GDM1 (cell line): ENCODE results near the gene PIM1.
A peak's percentile ranks its signal among the peaks of the same experiment; 100 is the strongest.

ENCODE experiments used
- DNase-seq: peaks from one replicate; lab custom pipeline; 2025; lab: John Stamatoyannopoulos, UW

The PIM1 gene

DNA sequence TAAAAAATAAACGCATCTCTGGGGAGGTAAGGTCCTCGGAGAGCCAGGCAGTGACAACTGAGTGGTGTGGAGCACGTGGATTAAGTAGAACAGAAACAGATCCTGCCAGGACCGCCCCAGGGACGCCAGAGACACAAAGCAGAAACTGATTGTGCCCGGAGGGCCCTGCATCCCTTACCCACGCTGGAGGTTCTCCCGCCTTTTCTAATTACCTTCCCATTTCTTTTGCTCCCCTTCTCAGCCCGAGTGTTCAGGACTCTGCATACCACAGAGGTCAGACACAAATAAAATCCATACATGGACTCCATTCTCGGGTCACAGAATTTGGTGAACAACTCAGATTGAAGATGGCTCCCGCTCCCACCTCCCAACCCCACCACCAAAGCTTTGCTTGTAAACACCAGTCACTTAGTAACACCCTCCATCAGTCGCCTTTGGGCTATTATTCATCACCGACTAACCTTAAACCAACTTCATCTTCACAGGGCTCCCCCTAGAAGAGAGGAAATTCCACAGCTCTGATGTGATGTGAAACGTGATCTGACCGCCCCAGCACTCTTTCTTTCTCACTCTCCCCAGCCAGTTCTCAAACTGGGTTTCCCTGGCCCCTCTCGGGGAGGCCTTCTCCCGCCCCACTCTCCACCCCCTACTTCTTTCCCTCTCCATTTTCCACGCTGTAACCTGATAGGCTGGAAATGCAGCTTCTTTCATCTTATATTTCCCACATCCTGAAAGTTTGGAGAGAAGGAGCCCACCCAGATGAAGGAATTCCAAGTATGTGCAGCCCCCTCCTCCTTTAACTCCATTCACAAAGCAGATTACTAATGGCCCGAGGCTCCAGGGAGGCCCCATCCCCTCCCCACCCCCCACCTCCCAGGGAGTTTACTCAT is 32.5 kb upstream of the PIM1 start:
- no peak for DNase-seq

DNA sequence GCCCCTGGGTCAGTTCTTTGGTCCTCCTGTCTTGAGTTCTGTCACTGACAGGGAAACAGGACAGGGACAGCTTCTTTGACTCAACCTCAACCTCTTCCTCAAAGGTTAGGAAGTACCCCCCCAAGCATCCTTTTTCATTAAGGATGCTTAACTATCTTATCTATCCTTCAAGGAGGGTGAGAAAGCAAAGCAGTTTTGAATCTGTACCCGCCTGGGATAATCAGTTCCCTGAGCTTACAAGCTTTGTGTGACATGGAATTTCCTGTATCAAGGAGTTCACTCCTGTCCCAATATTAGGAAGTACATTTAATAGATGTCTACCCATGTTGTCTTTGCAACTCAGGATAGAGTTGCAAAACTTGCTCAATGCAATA is 31.1 kb upstream of the PIM1 start:
- DNase-seq = no peak

- no peak for DNase-seq
Measured at GRCh38 chr6:37139230-37139962, 30.6 kb upstream of the PIM1 start.

DNA sequence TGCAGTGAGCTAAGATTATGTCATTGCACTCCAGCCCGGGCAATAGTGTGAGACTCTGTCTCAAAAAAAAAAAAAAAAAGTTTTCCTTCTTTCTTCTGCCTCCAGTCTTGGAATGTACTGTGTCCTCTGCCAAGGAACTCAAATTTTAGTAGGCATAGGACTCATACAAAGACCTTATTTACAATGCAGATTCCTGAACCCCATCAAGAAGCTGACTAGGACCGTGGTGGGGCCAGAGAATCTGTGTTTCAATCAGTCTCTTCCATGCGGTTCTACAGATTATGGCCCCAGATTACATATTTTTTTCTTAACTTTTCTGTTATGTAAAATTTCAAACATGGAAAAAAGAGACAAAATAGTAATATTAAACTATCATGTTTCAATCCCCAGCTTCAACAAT is 29.8 kb upstream of the PIM1 start:
- DNase-seq = no peak

GRCh38 chr6:37141281-37142049 is 28.5 kb upstream of the PIM1 start:
- DNase-seq = no peak

DNA sequence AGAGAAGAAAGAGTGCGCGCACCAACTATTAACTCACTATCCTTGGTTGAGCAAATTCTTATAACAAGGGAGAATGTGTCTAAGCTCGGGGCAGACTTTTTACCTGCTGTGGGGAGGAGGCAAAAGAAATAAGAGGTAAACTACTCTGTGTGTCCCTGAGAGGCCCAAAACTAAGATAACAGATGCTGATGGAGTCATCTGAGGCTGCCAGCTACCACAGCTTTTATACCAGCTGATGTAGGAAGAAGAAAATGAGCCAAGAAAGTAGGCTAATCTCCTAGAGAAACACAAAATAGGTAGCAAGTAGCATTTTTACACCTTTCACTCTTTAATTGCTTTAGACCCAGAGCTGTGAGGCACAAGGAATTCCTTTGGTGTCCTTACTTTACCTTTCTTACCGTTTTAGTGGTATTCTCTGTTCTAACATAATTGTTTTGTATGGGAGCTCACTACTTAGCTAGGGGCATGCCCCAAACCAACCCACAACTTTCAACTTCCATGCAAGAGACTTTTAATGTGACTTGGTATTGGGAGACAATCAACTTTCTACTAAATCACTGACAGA is 27.8 kb upstream of the PIM1 start:
- no peak for DNase-seq

GRCh38 chr6:37143585-37143984 is 26.4 kb upstream of the PIM1 start:
- no peak for DNase-seq

DNA sequence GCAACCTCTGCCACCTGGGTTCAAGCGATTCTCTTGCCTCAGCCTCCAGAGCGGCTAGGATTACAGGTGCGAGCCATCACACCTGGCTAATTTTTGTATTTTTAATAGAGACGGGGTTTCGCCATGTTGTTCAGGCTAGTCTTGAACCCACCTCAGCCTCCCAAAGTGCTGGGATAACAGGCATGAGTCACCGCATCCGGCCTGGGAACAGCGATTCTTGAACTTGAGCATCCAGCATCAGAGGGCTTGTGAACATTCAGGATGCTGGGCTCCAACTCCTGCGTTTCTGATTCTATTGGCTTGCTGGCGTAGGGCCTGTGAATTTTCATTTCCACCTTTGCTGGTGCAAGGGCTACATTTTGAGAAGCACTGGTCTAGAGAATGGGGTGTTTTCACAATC is 24.5 kb upstream of the PIM1 start:
- no peak for DNase-seq

GRCh38 chr6:37146735-37147157 is 23.2 kb upstream of the PIM1 start:
- DNase-seq = no peak

- no peak for DNase-seq
Measured at GRCh38 chr6:37149745-37150144, 20.2 kb upstream of the PIM1 start.

- no peak for DNase-seq
Measured at GRCh38 chr6:37150314-37150713, 19.6 kb upstream of the PIM1 start.

GRCh38 chr6:37155394-37156312 is 14.3 kb upstream of the PIM1 start:
- no peak for DNase-seq

GRCh38 chr6:37158508-37158907 is 11.4 kb upstream of the PIM1 start:
- no peak for DNase-seq

- DNase-seq = peak; percentile 60
Measured at GRCh38 chr6:37160922-37161778, 8.8 kb upstream of the PIM1 start.

- DNase-seq = no peak
Measured at GRCh38 chr6:37162740-37163139, 7.2 kb upstream of the PIM1 start.

GRCh38 chr6:37168163-37168758 is 1.7 kb upstream of the PIM1 start:
- no peak for DNase-seq

- DNase-seq = no peak
Measured at GRCh38 chr6:37168811-37169495, 999 bp upstream of the PIM1 start.

- DNase-seq = no peak
Measured at GRCh38 chr6:37170273-37171200, 585 bp downstream of the PIM1 start.
